ENCODE data around the gene IL1F10.

The IL1F10 gene

DNA sequence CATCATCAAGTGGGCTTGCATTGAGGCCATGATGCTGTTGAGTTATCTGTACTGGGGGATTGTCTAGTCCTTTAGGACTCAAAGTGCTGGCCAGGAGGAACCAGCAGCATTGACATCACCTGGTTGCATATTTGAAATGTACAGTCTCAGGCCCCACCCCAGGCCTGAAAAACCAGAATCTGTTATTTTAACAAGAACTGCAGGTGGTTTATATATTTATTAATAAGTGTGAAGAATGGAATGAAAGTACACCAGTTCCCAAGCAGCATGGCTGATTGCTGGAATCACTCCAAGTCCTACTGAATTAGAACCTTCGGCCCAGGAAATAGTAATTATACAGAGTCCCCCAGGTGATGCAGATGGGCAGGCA is 2.8 kb downstream of the IL1F10 start:
- TF ChIP-seq, protein P1, sequence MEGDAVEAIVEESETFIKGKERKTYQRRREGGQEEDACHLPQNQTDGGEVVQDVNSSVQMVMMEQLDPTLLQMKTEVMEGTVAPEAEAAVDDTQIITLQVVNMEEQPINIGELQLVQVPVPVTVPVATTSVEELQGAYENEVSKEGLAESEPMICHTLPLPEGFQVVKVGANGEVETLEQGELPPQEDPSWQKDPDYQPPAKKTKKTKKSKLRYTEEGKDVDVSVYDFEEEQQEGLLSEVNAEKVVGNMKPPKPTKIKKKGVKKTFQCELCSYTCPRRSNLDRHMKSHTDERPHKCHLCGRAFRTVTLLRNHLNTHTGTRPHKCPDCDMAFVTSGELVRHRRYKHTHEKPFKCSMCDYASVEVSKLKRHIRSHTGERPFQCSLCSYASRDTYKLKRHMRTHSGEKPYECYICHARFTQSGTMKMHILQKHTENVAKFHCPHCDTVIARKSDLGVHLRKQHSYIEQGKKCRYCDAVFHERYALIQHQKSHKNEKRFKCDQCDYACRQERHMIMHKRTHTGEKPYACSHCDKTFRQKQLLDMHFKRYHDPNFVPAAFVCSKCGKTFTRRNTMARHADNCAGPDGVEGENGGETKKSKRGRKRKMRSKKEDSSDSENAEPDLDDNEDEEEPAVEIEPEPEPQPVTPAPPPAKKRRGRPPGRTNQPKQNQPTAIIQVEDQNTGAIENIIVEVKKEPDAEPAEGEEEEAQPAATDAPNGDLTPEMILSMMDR (IDR thresholded peaks at IDR 0.05; ENCODE audit: borderline replicate concordance, insufficient read depth, low read depth, low read length): no peak
- no peak overlapping the region for H3K4me3 ChIP-seq (ENCODE audit: low read depth, low read length)

DNA sequence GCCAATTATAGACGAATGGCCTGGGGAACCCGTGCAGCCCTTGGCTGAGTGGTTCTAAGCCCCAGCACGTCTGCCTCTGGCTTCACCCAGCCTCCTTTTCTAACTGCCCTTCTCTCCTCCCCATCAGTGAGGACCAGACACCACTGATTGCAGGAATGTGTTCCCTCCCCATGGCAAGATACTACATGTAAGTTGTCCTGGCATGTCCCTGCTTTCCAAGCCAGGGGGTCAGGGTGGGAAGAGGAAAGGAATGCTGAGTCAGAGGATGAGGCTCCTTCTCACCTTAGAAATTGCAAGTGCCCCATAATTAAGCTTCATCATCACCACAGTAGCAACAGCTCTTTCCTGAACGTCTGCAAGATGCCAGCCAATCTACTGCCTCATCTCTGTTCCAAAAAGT is 4.8 kb downstream of the IL1F10 start:
- TF ChIP-seq, protein P1 (IDR thresholded peaks at IDR 0.05; ENCODE audit: borderline replicate concordance, insufficient read depth, low read depth, low read length): no peak
- H3K4me3 ChIP-seq (ENCODE audit: low read depth, low read length): no peak overlapping the region

GRCh38 chr2:113073325-113073834 is 5.6 kb downstream of the IL1F10 start:
- H3K4me3 ChIP-seq (ENCODE audit: low read depth, low read length): no peak overlapping the region
- TF ChIP-seq, protein P1 (IDR thresholded peaks at IDR 0.05; ENCODE audit: borderline replicate concordance, insufficient read depth, low read depth, low read length): no peak

DNA sequence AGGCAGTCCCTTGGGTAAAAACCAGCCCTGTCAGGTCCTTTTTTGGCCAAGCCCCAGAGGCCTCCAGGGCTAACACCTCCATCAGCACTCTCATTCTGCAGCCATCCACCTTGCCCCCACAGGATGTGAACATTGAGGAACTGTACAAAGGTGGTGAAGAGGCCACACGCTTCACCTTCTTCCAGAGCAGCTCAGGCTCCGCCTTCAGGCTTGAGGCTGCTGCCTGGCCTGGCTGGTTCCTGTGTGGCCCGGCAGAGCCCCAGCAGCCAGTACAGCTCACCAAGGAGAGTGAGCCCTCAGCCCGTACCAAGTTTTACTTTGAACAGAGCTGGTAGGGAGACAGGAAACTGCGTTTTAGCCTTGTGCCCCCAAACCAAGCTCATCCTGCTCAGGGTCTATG is 7.3 kb downstream of the IL1F10 start:
- TF ChIP-seq, protein P1 (IDR thresholded peaks at IDR 0.05; ENCODE audit: borderline replicate concordance, insufficient read depth, low read depth, low read length): no peak
- H3K4me3 ChIP-seq (ENCODE audit: low read depth, low read length): no peak overlapping the region

GRCh38 chr2:113075600-113075999 is 7.8 kb downstream of the IL1F10 start:
- TF ChIP-seq, protein P1 (IDR thresholded peaks at IDR 0.05; ENCODE audit: borderline replicate concordance, insufficient read depth, low read depth, low read length): no peak
- H3K4me3 ChIP-seq (ENCODE audit: low read depth, low read length): no peak overlapping the region

DNA sequence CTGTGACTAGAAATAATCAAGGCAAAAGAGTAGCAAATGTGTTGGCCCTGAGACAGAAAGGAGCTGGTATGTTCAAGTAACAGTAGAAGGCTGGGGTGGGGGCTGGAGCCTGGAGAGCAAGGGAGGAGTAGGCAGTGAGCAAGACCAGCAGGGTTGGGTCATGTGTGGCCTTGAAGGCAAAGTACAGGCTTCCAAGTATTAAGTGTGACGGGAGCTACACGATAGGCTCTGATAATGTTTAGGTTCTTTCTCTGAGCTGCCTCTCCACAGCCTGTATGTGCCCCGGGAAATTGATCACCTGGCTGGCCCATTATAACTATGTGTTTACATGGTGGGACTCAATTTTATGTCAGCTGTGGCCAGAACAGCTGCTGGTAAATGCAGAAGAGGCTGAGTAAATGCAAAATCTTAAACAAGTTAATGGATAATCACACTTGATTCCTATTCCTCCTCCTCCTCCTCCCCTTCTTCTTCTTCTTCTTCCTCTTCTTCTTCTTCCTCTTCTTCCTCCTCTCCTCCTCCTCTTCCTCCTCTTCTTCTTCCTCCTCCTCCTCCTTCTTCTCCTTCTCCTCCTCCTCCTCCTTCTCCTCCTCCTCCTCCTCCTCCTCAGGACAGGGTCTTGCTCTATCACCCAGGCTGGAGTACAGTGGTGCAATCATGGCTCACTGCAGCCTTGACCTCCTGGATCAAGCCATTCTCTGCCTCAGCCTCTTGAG is 9.3 kb downstream of the IL1F10 start:
- TF ChIP-seq, protein P1 (IDR thresholded peaks at IDR 0.05; ENCODE audit: borderline replicate concordance, insufficient read depth, low read depth, low read length): no peak
- no peak overlapping the region for H3K4me3 ChIP-seq (ENCODE audit: low read depth, low read length)

DNA sequence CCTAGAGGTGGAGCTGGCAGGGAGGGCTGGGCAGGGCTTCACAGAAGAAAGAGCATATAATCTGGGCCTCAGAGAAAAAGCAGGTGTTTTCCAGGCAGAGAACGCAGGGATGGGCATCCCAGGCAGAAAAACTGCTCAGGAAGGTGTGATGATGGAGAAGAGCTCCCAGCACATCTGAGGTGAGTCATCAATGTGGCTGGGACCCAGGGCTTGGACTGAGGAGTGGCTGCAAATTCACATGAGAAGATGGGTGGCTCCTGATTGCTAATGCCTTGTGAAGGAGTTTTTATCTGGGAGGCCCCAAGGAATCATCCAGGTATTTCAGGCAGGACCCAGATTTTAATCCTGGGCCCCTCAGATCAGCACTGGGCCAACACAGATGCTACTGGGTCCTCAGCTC is 10.2 kb downstream of the IL1F10 start:
- TF ChIP-seq, protein P1 (IDR thresholded peaks at IDR 0.05; ENCODE audit: borderline replicate concordance, insufficient read depth, low read depth, low read length): no peak
- H3K4me3 ChIP-seq (ENCODE audit: low read depth, low read length): no peak overlapping the region
